ENCODE results near the gene RHPN2. TPM values are rescaled to one million over a fixed set of nuclear protein-coding genes. Genes with fewer than 3 reads are reported as not detected.
"Not testable (repeated sequence)": the region's sequence is repeated elsewhere in the genome, so short reads cannot be mapped to it uniquely, and the experiment has no call there.

RHPN2 gene
- total RNA-seq, 2 donors from 2014 or later = 0.56 to 1.5 TPM

DNA sequence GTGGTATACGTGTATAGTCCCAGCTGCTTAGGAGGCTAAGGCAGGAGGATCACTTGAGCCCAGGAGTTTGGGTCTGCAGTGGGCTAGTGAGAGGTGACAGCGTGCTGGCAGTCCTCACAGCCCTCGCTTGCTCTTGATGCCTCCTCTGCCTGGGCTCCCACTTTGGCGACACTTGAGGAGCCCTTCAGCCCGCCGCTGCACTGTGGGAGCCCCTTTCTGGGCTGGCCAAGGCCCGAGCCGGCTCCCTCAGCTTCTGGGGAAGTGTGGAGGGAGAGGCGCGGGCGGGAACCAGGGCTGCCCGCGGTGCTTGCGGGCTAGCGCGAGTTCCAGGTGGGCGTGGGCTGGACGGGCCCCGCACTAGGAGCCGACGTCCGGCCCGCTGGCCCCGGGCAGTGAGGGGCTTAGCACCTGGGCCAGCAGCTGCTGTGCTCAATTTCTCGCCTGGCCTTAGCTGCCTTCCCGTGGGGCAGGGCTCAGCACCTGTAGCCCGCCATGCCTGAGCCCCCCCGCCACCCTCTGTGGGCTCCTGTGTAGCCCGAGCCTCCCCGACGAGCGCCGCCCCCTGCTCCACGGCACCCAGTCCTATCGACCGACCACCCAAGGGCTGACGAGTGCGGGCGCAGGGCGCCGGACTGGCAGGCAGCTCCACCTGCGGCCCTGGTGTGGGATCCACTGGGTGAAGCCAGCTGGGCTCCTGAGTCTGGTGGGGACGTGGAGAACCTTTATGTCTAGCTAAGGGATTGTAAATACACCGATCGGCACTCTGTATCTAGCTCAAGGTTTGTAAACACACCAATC lies 28.1 kb downstream of the RHPN2 start:
- intact Hi-C loops (cut with DNase I); DNase-seq (ENCODE audit: low spot score): not testable (repeated sequence)

GRCh38 chr19:33035461-33035860 lies 29.2 kb downstream of the RHPN2 start:
- intact Hi-C loops (cut with DNase I) = no loop called here
- no peak for DNase-seq (ENCODE audit: low spot score)

DNA sequence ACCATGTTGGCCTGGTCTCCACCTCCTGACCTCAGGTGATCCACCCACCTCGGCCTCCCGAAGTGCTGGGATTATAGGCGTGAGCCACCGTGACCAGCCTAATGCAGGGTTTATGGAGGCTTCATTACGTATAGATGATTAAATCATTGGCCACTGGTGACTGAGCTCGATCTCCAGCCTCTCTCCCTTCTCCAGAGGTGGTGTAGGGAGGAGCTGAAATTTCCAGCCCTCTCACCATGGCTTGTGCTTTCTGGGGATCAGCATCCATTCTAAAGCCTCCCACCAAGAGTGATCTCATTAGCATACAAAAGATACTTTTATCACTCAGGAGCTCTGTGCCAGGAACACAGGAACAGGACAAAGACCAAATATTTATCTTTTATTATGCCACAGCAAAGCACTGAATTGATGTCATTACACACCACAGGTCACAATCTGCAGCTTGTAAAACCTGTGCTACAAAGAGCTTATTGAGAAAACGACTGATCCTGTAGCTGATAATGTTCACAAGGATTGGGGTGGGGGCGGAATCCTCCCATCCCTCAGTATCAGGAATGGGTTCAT lies 32.4 kb downstream of the RHPN2 start:
- no peak for DNase-seq (ENCODE audit: low spot score)
- intact Hi-C loops (cut with DNase I) = loop anchor here in 1 of 2 donors (2.0 kb wide), 1 partner anchor 17 kb away; no protein-coding TSS in a partner anchor

- intact Hi-C loops (cut with DNase I) = no loop called here
- DNase-seq (ENCODE audit: low spot score) = no peak
These were observed 34.9 kb downstream of the RHPN2 start for GRCh38 chr19:33029746-33030303.

- DNase-seq (ENCODE audit: low spot score); intact Hi-C loops (cut with DNase I): not testable (repeated sequence)
These were observed 38.1 kb downstream of the RHPN2 start for GRCh38 chr19:33026602-33027001.

DNA sequence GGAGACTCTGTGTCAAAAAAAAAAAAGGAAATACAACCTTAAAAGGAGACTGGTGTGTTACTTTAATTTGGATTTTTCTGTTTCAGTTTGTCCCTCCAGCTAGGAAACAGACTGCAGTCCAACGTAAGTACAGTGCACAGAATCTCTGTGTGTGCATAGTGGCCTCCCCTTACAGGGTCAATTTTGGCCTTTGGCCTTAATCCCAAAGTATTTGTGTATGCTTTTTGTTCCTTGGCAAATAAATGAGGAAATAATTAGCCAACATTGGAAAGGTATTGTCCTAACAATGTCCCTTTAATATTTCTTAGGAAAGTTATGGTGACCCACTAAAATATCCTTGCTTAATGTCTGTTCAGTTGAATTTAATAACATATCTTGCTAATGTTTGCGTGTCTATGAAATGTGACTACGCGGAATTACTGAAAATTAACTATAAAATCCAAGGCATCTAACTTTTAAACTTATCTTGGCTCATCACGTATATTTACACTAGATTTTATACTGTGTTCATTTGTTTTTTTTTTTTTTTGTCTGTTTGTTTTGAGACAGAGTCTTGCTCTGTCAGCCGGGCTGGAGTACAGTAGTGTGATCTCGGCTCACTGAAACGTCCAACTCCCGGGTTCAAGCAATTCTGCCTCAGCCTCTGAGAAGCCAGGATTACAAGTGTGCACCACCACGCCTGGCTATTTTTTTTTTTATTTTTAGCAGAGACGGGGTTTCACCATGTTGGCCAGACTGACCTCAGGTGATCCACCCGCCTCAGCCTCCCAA lies 39.0 kb downstream of the RHPN2 start:
- DNase-seq (ENCODE audit: low spot score); intact Hi-C loops (cut with DNase I): not testable (repeated sequence)

DNA sequence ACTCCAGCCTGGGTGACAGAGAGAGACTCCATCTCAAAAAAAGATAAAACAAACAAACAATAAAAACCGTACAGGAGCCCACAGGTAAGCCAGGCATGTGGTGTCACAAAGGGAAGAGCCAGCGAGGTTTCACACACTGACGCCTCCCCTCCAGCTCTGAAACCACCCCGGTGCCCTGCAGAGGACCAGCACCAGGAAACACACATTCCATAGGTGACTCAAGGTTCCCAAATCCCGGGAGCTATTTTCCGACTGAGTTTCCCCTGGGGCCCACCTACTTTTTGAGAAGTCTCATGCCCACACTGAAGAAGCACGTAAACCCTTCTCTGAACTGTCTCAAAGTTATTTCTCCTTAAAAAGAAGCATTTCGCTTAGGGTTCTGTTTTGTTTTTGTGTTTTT lies 40.3 kb downstream of the RHPN2 start:
- DNase-seq (ENCODE audit: low spot score) = no peak
- intact Hi-C loops (cut with DNase I) = no loop called here

DNA sequence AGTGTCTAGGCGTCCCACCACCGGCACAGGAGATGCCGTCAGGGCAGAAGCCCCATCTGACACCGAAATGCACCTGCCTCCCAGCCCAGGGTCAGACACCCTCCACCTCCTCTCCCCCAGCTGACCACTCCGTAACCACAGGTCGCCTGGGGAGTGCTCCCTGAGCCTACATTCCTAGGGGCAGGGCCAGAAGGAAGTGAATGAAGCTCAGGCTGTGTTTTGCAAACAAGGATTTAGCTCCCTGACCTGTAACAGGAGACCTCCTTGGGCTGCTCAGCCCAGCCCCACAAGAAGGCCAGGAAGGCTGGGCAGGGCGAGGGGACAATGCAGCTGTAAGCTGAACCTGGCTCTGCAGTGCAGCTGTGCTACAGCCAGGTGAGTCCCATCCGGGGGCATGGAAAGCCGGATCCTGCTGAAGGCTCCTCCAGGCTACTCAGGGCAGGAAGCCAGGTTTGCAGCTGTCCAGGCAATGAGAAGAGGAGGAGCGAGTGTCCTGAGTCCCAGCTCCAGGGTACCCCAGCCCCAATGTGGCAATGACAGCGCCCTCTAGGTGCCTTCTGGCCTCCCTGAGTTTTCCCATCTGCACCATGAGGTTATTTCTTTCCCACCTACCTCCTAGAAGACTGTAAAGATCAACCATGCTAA lies 42.1 kb downstream of the RHPN2 start:
- DNase-seq (ENCODE audit: low spot score) = no peak
- intact Hi-C loops (cut with DNase I) = no loop called here

GRCh38 chr19:33010891-33011290 lies 53.8 kb downstream of the RHPN2 start:
- DNase-seq (ENCODE audit: low spot score); intact Hi-C loops (cut with DNase I): not testable (repeated sequence)

DNA sequence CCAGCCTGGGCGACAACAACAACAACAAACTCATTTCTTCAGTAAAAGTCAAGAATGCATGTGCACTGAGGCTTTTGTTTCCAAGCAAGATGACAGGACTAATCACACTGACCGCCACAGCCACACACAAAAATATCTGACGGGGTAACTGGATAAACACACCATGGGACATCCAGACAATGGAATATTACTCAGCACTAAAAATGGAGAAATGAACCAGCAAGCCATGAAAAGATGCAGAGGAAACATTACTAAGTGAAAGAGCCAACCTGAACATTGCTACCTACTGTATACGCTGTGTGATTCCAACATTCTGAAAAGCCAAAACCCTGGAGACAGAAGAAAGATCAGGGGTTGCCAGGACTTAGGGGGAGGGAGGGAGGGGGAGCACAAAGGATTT lies 56.0 kb downstream of the RHPN2 start:
- DNase-seq (ENCODE audit: low spot score) = no peak
- intact Hi-C loops (cut with DNase I) = no loop called here

DNA sequence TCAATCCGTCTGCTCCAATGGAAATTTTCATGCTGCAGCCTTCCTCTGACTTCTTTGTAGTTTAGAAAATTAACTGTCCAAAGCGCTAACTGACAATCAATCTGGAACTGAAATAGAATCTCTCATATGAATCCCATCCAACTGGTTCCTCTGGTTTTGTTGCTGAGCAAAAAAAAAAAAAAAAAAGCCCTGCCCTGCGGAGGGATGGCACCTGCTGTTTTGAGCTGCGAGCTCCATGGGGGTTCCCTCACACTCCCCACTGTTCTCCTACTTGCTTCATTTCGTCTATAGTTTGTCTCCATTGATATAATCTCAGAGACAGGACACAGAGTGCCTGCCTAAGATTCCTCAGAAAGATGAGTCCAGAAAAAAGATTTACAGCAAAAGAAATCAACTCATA lies 59.2 kb downstream of the RHPN2 start:
- no peak for DNase-seq (ENCODE audit: low spot score)
- intact Hi-C loops (cut with DNase I) = no loop called here

DNA sequence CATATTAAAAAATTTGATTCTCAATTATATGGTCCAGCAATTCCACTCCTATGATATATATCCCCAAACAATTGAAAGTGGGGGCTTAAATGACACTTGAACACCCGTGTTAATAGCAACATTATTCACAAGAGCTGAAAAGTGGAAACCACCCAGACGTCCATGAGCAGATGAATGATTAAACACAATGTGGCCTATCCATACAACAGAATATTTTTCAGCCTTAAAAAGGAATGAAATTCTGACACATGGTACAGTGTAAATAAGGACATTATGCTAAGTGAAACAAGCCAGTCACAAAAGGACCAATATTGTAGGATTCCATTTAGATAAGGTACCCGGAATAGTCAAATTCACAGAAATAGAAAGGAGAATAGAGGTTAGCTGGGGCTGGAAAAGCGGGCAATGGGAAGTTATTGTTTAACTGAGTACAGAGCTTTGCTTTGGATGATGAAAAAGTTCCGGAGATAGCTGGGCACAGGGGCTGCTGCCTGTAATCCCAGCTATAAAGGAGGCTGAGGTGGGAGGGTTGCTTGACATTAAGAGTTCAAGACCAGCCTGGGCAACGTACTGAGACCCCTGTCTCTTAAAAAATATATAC lies 61.2 kb downstream of the RHPN2 start:
- DNase-seq (ENCODE audit: low spot score); intact Hi-C loops (cut with DNase I): not testable (repeated sequence)

DNA sequence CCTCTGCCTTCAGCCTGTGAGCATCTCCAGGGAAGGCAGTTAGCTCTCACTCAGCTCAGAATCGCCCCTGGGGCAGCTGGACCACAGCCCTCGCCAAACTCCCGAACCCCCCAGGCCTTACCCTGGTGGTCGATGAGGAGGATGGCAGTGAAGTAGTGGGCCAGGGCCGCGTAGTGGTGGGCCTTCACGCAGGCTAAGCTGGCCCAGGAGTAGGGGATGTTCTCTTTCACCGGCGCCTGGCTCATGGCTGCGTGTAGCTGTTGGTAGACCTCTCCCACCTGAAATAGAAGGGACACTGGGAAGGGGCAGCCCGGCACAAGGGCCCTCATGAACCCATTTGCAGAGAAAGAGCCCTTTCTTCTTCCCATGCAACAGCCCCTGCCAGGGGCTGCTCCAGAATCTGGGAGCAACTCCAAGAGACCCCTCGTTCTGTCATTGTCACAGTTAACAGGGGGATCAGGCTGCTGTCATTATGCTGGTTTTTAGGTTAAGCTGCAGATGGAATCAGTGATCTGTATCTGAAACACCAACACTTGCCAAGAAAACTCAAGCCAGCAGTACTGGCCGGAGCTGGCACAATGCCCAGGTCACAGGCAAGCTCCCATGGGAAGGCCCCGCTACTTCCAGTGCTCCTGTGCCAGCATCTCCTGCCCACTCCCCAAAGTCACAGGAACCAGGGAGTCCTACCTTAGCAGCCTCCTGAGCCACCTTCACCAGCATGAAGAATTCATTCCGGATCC lies 62.4 kb downstream of the RHPN2 start:
- DNase-seq (ENCODE audit: low spot score); intact Hi-C loops (cut with DNase I): not testable (repeated sequence)

DNA sequence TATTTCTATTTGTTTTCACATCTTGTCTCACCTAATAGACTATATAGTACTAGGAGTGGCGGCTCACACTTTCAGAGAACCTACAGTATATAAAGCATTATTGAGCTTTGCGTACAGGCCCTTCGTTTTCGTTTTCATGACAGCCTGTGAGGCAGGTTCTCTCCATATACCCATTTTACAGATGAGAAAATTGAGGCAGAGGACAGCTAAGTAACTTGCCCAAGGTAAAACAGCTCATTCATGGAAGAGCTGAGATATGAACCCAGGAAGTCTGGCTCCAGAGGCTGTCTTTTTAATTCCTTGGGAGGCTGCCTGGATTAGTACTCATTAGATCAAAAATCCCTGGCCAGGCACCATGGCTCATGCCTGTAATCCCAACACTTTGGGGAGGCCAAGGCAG lies 63.8 kb downstream of the RHPN2 start:
- no peak for DNase-seq (ENCODE audit: low spot score)
- intact Hi-C loops (cut with DNase I) = no loop called here

DNA sequence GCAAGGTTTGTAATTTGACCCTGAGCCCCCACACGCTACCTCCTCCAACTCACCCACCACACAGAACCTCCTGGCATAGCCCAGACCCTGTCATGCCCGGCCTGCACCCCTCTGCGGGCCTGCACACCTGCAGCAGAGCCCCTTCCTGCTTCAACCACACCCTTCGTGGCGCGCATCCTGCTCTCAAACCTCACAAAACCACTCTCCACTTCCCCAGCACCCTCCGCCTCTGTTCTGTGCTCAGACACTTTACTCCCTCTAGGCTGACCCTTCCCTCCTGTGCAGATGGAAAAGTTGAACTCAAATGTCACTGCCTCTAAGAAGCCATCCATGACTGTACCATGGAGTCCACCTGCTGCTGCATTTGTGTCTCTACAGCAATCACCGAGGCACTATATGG lies 64.2 kb downstream of the RHPN2 start:
- no peak for DNase-seq (ENCODE audit: low spot score)
- intact Hi-C loops (cut with DNase I) = no loop called here

DNA sequence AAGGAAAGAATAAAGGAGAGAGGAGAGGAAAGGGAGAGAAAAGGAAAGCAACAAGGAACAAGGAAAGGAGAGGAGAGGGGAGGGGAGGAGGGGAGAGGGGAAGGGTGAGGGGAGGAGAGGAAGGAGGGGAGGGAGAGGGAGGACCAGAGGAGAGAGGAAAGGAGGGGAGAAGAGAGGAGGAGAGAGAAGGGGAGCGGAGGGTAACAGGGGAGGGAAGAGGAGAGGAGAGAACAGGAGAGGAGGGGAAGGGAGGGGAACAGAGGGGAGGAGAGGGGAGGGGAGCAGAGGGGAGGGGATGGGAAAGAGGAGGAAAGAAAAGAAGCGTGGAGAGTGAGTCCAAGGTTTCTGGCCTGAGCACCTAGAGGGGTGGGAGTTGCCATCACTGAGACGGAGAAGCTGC lies 66.0 kb downstream of the RHPN2 start:
- intact Hi-C loops (cut with DNase I) = no loop called here
- no peak for DNase-seq (ENCODE audit: low spot score)

DNA sequence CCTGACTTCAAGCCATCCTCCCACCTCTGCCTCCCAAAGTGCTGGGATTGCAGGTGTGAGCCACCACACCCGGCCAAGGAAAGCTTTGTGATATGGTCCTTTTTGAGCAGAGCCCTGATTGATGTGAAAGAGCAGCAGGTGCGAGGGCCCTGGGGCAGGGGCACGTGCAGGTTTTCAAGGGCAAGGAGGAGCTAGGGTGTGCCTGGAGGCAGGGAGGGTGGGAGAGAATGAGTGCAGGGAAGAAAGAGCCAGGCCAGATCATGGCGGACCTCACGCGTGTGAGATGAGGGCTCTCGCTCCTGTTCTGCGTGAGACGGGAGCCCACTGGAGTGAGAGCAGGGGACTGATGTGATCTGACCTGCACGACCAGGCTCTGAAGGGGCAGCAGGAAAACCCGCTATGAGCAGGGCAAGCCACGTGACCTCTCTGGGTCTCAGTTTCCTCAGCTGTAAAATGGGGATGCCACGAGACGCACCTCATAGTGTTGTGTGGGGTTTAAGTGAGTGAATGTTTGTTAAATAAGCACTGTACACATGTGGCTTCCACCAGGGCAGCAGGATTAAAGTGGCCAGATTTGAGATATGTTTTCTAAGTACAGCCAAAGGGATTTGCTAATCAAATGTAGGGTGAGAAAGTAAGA lies 66.9 kb downstream of the RHPN2 start:
- no peak for DNase-seq (ENCODE audit: low spot score)
- intact Hi-C loops (cut with DNase I) = no loop called here

DNA sequence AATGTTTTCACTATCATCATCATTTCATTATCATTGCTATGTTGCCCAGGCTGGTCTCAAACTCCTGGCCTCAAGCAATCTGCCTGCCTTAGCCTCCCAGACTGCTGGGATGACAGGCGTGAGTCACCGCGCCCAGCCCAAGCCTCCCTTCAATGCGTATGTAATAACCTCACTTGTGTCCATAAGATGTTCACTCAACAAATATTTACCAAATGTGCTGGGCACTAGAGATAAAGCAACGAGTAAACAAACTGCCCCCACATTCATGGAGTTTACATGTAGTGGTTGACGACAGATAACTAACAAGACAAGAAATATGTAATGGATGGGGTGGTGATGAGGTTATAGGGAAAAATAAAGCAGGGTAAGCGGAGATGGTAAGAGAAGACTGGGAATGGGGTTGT lies 67.6 kb downstream of the RHPN2 start:
- DNase-seq (ENCODE audit: low spot score); intact Hi-C loops (cut with DNase I): not testable (repeated sequence)

Data from posterior vena cava (tissue), 2 donors.